K562 (cell line): ENCODE measurements around the gene GPS2. TPM values are rescaled to one million over a fixed set of nuclear protein-coding genes. Genes with fewer than 3 reads are reported as not detected.
A peak's percentile ranks its signal among the peaks of the same experiment; 100 is the strongest.

ENCODE experiments used
- ATAC-seq: fragments of 200-7000 bp; cut with Tn5 transposase; 3 replicates; pipeline ENCODE4 v1.9.1; 2020; ENCODE audit warnings: moderate library complexity
- BruUV-seq: library from RNA; stranded (reverse); fragments of 400-500 nt; replicated peaks from 2 replicates; lab custom pipeline; 2021; lab: Mats Ljungman, UMichigan
- CTCF ChIA-PET: fragments of 300-600 bp; formaldehyde crosslinking; extraction: SDS; loops from one replicate; lab custom pipeline; 2021; ENCODE audit warnings: low intra/inter-chr PET ratio; lab: Yijun Ruan, JAX
- POLR2A ChIA-PET: fragments of 300-600, 350-650 bp; sonication (Branson Sonifier 250); formaldehyde crosslinking; extraction: SDS; loops from one replicate; lab custom pipeline; 2021; ENCODE audit warnings: antibody characterized with exemption, inconsistent platforms; lab: Yijun Ruan, JAX
- DNase-seq, 4 experiments: peaks; one replicate each; pipeline versions ENCODE4 v3.0.0 to v3.0.0-alpha.2; 2011 to 2018; ENCODE audit warnings: low spot score in 3 of 4, mixed read lengths in 3 of 4; ENCODE audit errors: extremely low read depth in 1 of 4
- FAIRE-seq: peaks from 2 replicates; lab custom pipeline; 2011; peaks lifted over from hg19 to GRCh38; lab: Jason Lieb, UNC
- H2AFZ ChIP-seq: 2 replicates; pipeline ENCODE4 v1.6.0; 2011; ENCODE audit warnings: low read depth, low read length, control low read depth, inconsistent platforms
- H3K27ac ChIP-seq: fragments of 200-600 bp; 3 replicates; pipeline ENCODE4 v1.8.0; 2011; ENCODE audit warnings: low read depth, mild to moderate bottlenecking, control low read depth, inconsistent platforms, low read length, moderate library complexity, mixed read lengths; ENCODE audit errors: extremely low read depth
- H3K27me3 ChIP-seq, 2 experiments: fragments of 300-600 bp in 1 of 2; 2 replicates in 1 of 2; 3 replicates in 1 of 2; pipeline versions ENCODE4 v1.6.0 to v1.8.0; 2011; ENCODE audit warnings: inconsistent platforms in 2 of 2, low read length in 2 of 2, mild to moderate bottlenecking in 1 of 2, mixed read lengths in 1 of 2, moderate library complexity in 1 of 2; ENCODE audit not compliant: control insufficient read depth in 2 of 2, insufficient read depth in 2 of 2
- H3K36me3 ChIP-seq: fragments of 300-600 bp; 3 replicates; pipeline ENCODE4 v1.8.0; 2011; ENCODE audit warnings: mild to moderate bottlenecking, low read length, inconsistent platforms; ENCODE audit not compliant: control insufficient read depth, insufficient read depth
- H3K4me1 ChIP-seq, 2 experiments: fragments of 200-600 bp in 1 of 2; replicated peaks in 1 of 2; 2 replicates in 1 of 2; 3 replicates in 1 of 2; pipeline versions ENCODE4 v1.5.1 to v1.8.0; 2011; ENCODE audit warnings: inconsistent platforms in 2 of 2, low read length in 2 of 2, mild to moderate bottlenecking in 1 of 2, mixed read lengths in 1 of 2, moderate library complexity in 1 of 2; ENCODE audit not compliant: control insufficient read depth in 2 of 2, insufficient read depth in 2 of 2
- H3K4me2 ChIP-seq: 2 replicates; pipeline ENCODE4 v1.6.1; 2011; ENCODE audit warnings: low read length, control low read depth, inconsistent platforms, mixed read lengths; ENCODE audit not compliant: insufficient read depth
- H3K4me3 ChIP-seq: fragments of 200-600 bp; sonication (generic), shearing (Covaris generic); 2 replicates; pipeline ENCODE4 v1.5.1; 2016; ENCODE audit warnings: control low read depth, inconsistent platforms
- H3K79me2 ChIP-seq: fragments of 200-600 bp; 3 replicates; pipeline ENCODE4 v1.8.0; 2011; ENCODE audit warnings: low read length, inconsistent platforms; ENCODE audit not compliant: control insufficient read depth, insufficient read depth
- H3K9ac ChIP-seq, 2 experiments: 2 replicates each; pipeline versions ENCODE4 v1.6.0 to v1.6.1; 2011; ENCODE audit warnings: low read depth in 2 of 2, low read length in 2 of 2, control low read depth in 1 of 2, inconsistent platforms in 1 of 2, mild to moderate bottlenecking in 1 of 2, mixed read lengths in 1 of 2; ENCODE audit not compliant: insufficient read depth in 1 of 2
- H3K9me1 ChIP-seq: one replicate; pipeline ENCODE4 v1.6.0; 2011; ENCODE audit warnings: inconsistent platforms, mild to moderate bottlenecking, low read length, moderate library complexity; ENCODE audit not compliant: control insufficient read depth, insufficient read depth
- H3K9me3 ChIP-seq: replicated peaks from 2 replicates; pipeline ENCODE4 v1.5.1; 2011; ENCODE audit warnings: low read depth, low read length, inconsistent platforms; ENCODE audit not compliant: control insufficient read depth, insufficient read depth
- H4K20me1 ChIP-seq: replicated peaks from 2 replicates; pipeline ENCODE4 v1.6.1; 2011; ENCODE audit warnings: low read length, inconsistent platforms, mixed read lengths; ENCODE audit not compliant: control insufficient read depth, insufficient read depth
- FOXK1 ChIP-seq: sonication (generic); formaldehyde crosslinking; IDR thresholded peaks from 2 replicates; pipeline ENCODE4 v1.8.0; 2022; ENCODE audit warnings: missing genetic modification reagents, mild to moderate bottlenecking, borderline replicate concordance
- TEAD4 ChIP-seq, 2 experiments: sonication (generic) in 1 of 2; formaldehyde crosslinking in 1 of 2; IDR thresholded peaks; 2 replicates each; pipeline versions ENCODE4 v1.6.1 to v1.8.0; 2012 to 2022; ENCODE audit warnings: borderline replicate concordance in 1 of 2, inconsistent platforms in 1 of 2, low read length in 1 of 2, mild to moderate bottlenecking in 1 of 2, missing genetic modification reagents in 1 of 2
- ZNF639 ChIP-seq, 2 experiments: fragments of 200-800 bp in 1 of 2; sonication (Bioruptor generic) in 1 of 2; sonication (generic) in 1 of 2; formaldehyde crosslinking in 1 of 2; IDR thresholded peaks in 1 of 2; conservative IDR thresholded peaks in 1 of 2; 2 replicates each; pipeline versions ENCODE4 v1.5.0 to v1.6.1; 2016 to 2020; ENCODE audit warnings: missing compliant biosample characterization in 1 of 2, missing genetic modification characterization in 1 of 2, missing genetic modification reagents in 1 of 2
- WGBS: fragments of 100-300 bp; shearing (Covaris generic); methylation state at CpG from one replicate; pipeline ENCODE4 v1.1.6; 2016; ENCODE audit warnings: low coverage, mixed read lengths; ENCODE audit not compliant: insufficient coverage; ENCODE audit errors: missing lambda C conversion rate; 5-methylcytosine and 5-hydroxymethylcytosine counted together
- in situ Hi-C: fragments of 300-500 bp; cut with MboI; formaldehyde crosslinking; loops from 4 replicates; pipeline ENCODE4 v1.15.0; 2018; ENCODE audit warnings: inconsistent platforms, mixed read lengths
- intact Hi-C: fragments of 100-400 bp; cut with micrococcal nuclease; formaldehyde crosslinking; loops from 2 replicates; pipeline ENCODE4 v1.14.2; 2022
- polyA plus RNA-seq, 8 experiments: library from polyadenylated mRNA; depleted of rRNA in 4 of 8; stranded (reverse) in 5 of 8; unstranded in 3 of 8; fragments of >200 nt; fragmentation: Nextera tagmentation in 2 of 8; fragmentation: Illumina TruSeq in 1 of 8; extraction: Ambion mirVana in 2 of 8; extraction: Trizol in 1 of 8; gene quantifications; 2 replicates each; pipeline versions ENCODE4 v1.2.1 to v1.2.3, GENCODE V29; 2011 to 2014; ENCODE audit warnings: inconsistent platforms in 1 of 8, missing spikeins in 1 of 8
- total RNA-seq, 7 experiments: library from RNA; depleted of rRNA in 6 of 7; stranded (reverse); fragments of >200 nt in 6 of 7; fragmentation: Illumina TruSeq in 2 of 7; extraction: Trizol in 2 of 7; gene quantifications; 2 replicates each; pipeline versions ENCODE4 v1.2.1 to v1.2.3, GENCODE V29; 2011 to 2021; ENCODE audit warnings: low replicate concordance in 1 of 7

The GPS2 gene
- total and polyA plus RNA-seq, 9 of the 15 experiments (the other 6 are each of a cell fraction or from before 2014, with no cell fraction given) = 18.3 to 75.7 (median 37.0) TPM

- TF ChIP-seq ZNF639 (CRISPR knock-in tag; conservative IDR thresholded peaks at IDR 0.05 in 1 of 2, IDR thresholded peaks at IDR 0.05 in 1 of 2) = no peak
Measured at GRCh38 chr17:7284911-7285310, 30.2 kb downstream of the GPS2 start (continued).

- no peak overlapping the region for H3K27ac ChIP-seq
- no peak for ATAC-seq
- H3K79me2 ChIP-seq = no peaks in the 10 kb centered on the region; the same call in 2 of the 3 replicates
- POLR2A ChIA-PET = interaction anchor here (0.6 to 1.4 kb wide), 5 partner anchors 10 to 368 kb away, joined by 3 to 5 read pairs (median 3); no protein-coding TSS in a partner anchor
- no peak overlapping the region for H2AFZ ChIP-seq
- intact Hi-C loops = loop anchor here (5.0 kb wide), 1 partner anchor 46 kb away; the partner anchor contains the start of gene PHF23
- no TSS peak for BruUV-seq
- WGBS = 75% methylated on average over 11 of the region's 18 CpGs
- peak overlapping the region in 1 of 2 experiments; percentile 30; a peak in 1 of 4 replicates for H3K9ac ChIP-seq
- H3K9me3 ChIP-seq = no peaks in the 10 kb centered on the region
- no peak overlapping the region for H3K4me2 ChIP-seq
- 0 out of 3 replicates have a peak, but pooled peaks cover 3% of the 10 kb centered on the region for H3K36me3 ChIP-seq
- no peaks in the 10 kb centered on the region for H3K9me1 ChIP-seq
- H3K4me3 ChIP-seq = no peak overlapping the region
- no peak for TF ChIP-seq FOXK1 (CRISPR knock-in tag)
- TF ChIP-seq TEAD4 (IDR thresholded peaks at IDR 0.05; ENCODE audit: low read length) = no peak
- TF ChIP-seq TEAD4 (CRISPR knock-in tag; IDR thresholded peaks at IDR 0.05; ENCODE audit: borderline replicate concordance) = no peak
- in situ Hi-C loops = loop anchor here (5.0 kb wide), 1 partner anchor 59 kb away; no protein-coding TSS in a partner anchor
- H3K4me1 ChIP-seq = peaks cover 15 to 44% of the 10 kb centered on the region in 2 experiments; a peak in 4 of 5 replicates
- peak in 1 of 4 experiments; percentile 2 for DNase-seq
- CTCF ChIA-PET = no interaction called here
- no peaks in the 10 kb centered on the region; the same call in 1 of the 2 replicates for H4K20me1 ChIP-seq
- no peaks in the 10 kb centered on the region for H3K27me3 ChIP-seq
- FAIRE-seq = no peak
Measured at GRCh38 chr17:7283471-7284216, 31.5 kb downstream of the GPS2 start.
